GM19328 (cell line): ENCODE results near the gene S100A12.
"Not testable (repeated sequence)": the region's sequence is repeated elsewhere in the genome, so short reads cannot be mapped to it uniquely, and the experiment has no call there.

Experiments used
- ATAC-seq: cut with Tn5 transposase; IDR thresholded peaks from one replicate; pipeline ENCODE4 v1.9.1; 2021; ENCODE audit warnings: mild to moderate bottlenecking, moderate library complexity; ENCODE audit not compliant: unreplicated experiment

S100A12 gene

GRCh38 chr1:153354515-153355193 is 20.8 kb downstream of the S100A12 start:
- no peak for ATAC-seq

GRCh38 chr1:153353226-153353947 is 22.0 kb downstream of the S100A12 start:
- no peak for ATAC-seq

- ATAC-seq: no peak
Observed at GRCh38 chr1:153352523-153352922, 22.9 kb downstream of the S100A12 start.

- no peak for ATAC-seq
Observed at GRCh38 chr1:153350321-153350957, 25.0 kb downstream of the S100A12 start.

- ATAC-seq: no peak
Observed at GRCh38 chr1:153349363-153350320, 25.8 kb downstream of the S100A12 start.

- ATAC-seq: no peak
Observed at GRCh38 chr1:153348511-153349362, 26.7 kb downstream of the S100A12 start, which contains the start of gene PGLYRP4. TSS of gene PGLYRP4 (minus strand) at chr1:153348841. CDS start at chr1:153347932, 909 bp downstream.

- no peak for ATAC-seq
Observed at GRCh38 chr1:153347856-153348255, 27.6 kb downstream of the S100A12 start.

- not testable (repeated sequence) for ATAC-seq
Observed at GRCh38 chr1:153347049-153347448, 28.4 kb downstream of the S100A12 start.

GRCh38 chr1:153346077-153346723 is 29.2 kb downstream of the S100A12 start:
- no peak for ATAC-seq

- ATAC-seq: no peak
Observed at GRCh38 chr1:153345187-153346076, 30.0 kb downstream of the S100A12 start.

GRCh38 chr1:153344718-153345025 is 30.7 kb downstream of the S100A12 start:
- no peak for ATAC-seq

GRCh38 chr1:153343811-153344717 is 31.4 kb downstream of the S100A12 start:
- ATAC-seq: no peak

GRCh38 chr1:153343040-153343681 is 32.3 kb downstream of the S100A12 start:
- no peak for ATAC-seq

GRCh38 chr1:153342178-153342577 is 33.2 kb downstream of the S100A12 start:
- no peak for ATAC-seq

GRCh38 chr1:153341431-153341934 is 33.9 kb downstream of the S100A12 start:
- no peak for ATAC-seq

GRCh38 chr1:153340356-153340755 is 35.1 kb downstream of the S100A12 start:
- ATAC-seq: no peak

GRCh38 chr1:153339802-153340201 is 35.6 kb downstream of the S100A12 start:
- no peak for ATAC-seq
